Panc1 (cell line): ENCODE results near the gene AFG3L2. TPM values are rescaled to one million over a fixed set of nuclear protein-coding genes. Genes with fewer than 3 reads are reported as not detected.

Experiments
- ATAC-seq: fragments of 200-7000 bp; cut with Tn5 transposase; 2 replicates; pipeline ENCODE4 v1.9.1; 2020; ENCODE audit warnings: mild to moderate bottlenecking, moderate library complexity
- BruUV-seq: library from RNA; stranded (reverse); fragments of 400-500 nt; replicated peaks from 2 replicates; lab custom pipeline; 2021; lab: Mats Ljungman, UMichigan
- CTCF ChIA-PET: fragments of 300-600 bp; sonication (Branson Sonifier 250); formaldehyde crosslinking; loops from one replicate; lab custom pipeline; 2022; ENCODE audit warnings: antibody characterized with exemption; lab: Charles Lee
- POLR2A ChIA-PET: fragments of 300-600 bp; sonication (Branson Sonifier 250); formaldehyde crosslinking; loops from one replicate; lab custom pipeline; 2022; ENCODE audit warnings: antibody characterized with exemption; lab: Charles Lee
- DNase-seq: peaks from one replicate; pipeline ENCODE4 v3.0.0-alpha.2; 2010; ENCODE audit warnings: low read depth, low spot score
- H3K27ac ChIP-seq: 2 replicates; pipeline ENCODE4 v1.5.1; 2011; ENCODE audit warnings: mild to moderate bottlenecking, low read length, inconsistent platforms
- H3K27me3 ChIP-seq: fragments of 200-500 bp; sonication (Bioruptor generic); 2 replicates; pipeline ENCODE4 v1.6.0; 2014; ENCODE audit warnings: low read length, inconsistent platforms; ENCODE audit not compliant: control insufficient read depth, insufficient read depth
- H3K36me3 ChIP-seq: fragments of 200-500 bp; sonication (Bioruptor generic); 2 replicates; pipeline ENCODE4 v1.5.1; 2014; ENCODE audit warnings: inconsistent platforms, mild to moderate bottlenecking, low read length, moderate library complexity; ENCODE audit not compliant: control insufficient read depth, insufficient read depth
- H3K4me1 ChIP-seq: 2 replicates; pipeline ENCODE4 v1.5.1; 2011; ENCODE audit warnings: inconsistent platforms, mild to moderate bottlenecking, low read length, moderate library complexity; ENCODE audit not compliant: control insufficient read depth, insufficient read depth
- H3K4me3 ChIP-seq, 2 experiments: 2 replicates each; pipeline ENCODE4 v1.5.1; 2011 to 2012; ENCODE audit warnings: low read depth in 2 of 2, low read length in 2 of 2, mild to moderate bottlenecking in 2 of 2, inconsistent platforms in 1 of 2, moderate library complexity in 1 of 2
- H3K9me3 ChIP-seq: fragments of 200-500 bp; sonication (Bioruptor generic); 2 replicates; pipeline ENCODE4 v1.5.1; 2014; ENCODE audit warnings: low read depth, mild to moderate bottlenecking, inconsistent platforms, low read length, moderate library complexity; ENCODE audit not compliant: control insufficient read depth, insufficient read depth
- POLR2AphosphoS5 ChIP-seq: IDR thresholded peaks from 2 replicates; pipeline ENCODE4 v1.6.1; 2012; ENCODE audit warnings: mild to moderate bottlenecking, low read depth, low read length, moderate library complexity
- SIN3A ChIP-seq: IDR thresholded peaks from 2 replicates; pipeline ENCODE4 v1.6.1; 2012; ENCODE audit warnings: low read depth, mild to moderate bottlenecking, low read length, moderate library complexity, borderline replicate concordance; ENCODE audit not compliant: insufficient read depth
- TCF7L2 ChIP-seq: IDR thresholded peaks from 2 replicates; pipeline ENCODE4 v1.6.1; 2011; ENCODE audit warnings: mild to moderate bottlenecking, low read depth, low read length, inconsistent platforms
- in situ Hi-C: cut with HindIII; loops from 2 replicates; pipeline ENCODE4 v1.10.0; 2016; ENCODE audit warnings: low sequenced_read_pairs, low pct_unique_long_range_greater_than_20kb
- intact Hi-C: fragments of 100-400 bp; cut with micrococcal nuclease; formaldehyde crosslinking; loops from one replicate; pipeline ENCODE4 v1.10.0; 2022; ENCODE audit not compliant: unreplicated experiment
- total RNA-seq: library from RNA; stranded (reverse); gene quantifications from one replicate; pipeline ENCODE4 v1.2.1, GENCODE V29; 2021; ENCODE audit not compliant: unreplicated experiment
- TF ChIP-seq, protein P1 (sequence below): fragments of 450-650 bp; IDR thresholded peaks from 2 replicates; pipeline ENCODE4 v1.5.1; 2017; ENCODE audit warnings: mild to moderate bottlenecking
- TF ChIP-seq, protein P2 (sequence below), 2 experiments: IDR thresholded peaks; 2 replicates each; pipeline ENCODE4 v1.6.1; 2011 to 2012; ENCODE audit warnings: low read depth in 2 of 2, control low read depth in 1 of 2, low read length in 1 of 2, mild to moderate bottlenecking in 1 of 2, moderate library complexity in 1 of 2; ENCODE audit not compliant: insufficient read depth in 1 of 2

The AFG3L2 gene
- total RNA-seq, 1 experiment from 2014 or later, result 58.0 TPM

DNA sequence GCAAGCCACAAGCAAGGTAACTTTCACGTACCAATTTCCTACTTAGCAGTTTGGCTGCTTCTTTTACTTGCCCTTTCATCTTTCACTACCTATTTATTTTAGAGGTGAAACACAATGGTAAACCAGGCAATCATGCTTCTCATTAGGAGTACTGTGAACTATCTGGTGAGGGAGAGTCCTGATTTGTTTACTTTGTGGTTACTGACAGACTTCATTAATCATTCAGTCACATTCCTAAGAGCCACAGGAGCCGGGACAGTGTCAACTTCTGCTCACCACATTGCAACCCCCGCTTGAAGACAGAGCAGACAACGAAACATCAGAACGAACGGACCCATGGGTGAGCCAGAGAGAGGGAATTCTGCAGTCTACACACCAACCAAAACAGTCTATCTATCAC, 40.1 kb downstream of the AFG3L2 start:
- Histone ChIP-seq H3K36me3 (no peaks in the 10 kb centered on the region), H3K27ac (no peak overlapping the region), H3K4me1 (peaks cover 3% of the 10 kb centered on the region; the same call in 1 of the 2 replicates), H3K27me3 (no peaks in the 10 kb centered on the region), H3K4me3 (no peak overlapping the region), H3K9me3 (no peaks in the 10 kb centered on the region)
- intact Hi-C loops, result no loop called here
- TF ChIP-seq, protein P1, sequence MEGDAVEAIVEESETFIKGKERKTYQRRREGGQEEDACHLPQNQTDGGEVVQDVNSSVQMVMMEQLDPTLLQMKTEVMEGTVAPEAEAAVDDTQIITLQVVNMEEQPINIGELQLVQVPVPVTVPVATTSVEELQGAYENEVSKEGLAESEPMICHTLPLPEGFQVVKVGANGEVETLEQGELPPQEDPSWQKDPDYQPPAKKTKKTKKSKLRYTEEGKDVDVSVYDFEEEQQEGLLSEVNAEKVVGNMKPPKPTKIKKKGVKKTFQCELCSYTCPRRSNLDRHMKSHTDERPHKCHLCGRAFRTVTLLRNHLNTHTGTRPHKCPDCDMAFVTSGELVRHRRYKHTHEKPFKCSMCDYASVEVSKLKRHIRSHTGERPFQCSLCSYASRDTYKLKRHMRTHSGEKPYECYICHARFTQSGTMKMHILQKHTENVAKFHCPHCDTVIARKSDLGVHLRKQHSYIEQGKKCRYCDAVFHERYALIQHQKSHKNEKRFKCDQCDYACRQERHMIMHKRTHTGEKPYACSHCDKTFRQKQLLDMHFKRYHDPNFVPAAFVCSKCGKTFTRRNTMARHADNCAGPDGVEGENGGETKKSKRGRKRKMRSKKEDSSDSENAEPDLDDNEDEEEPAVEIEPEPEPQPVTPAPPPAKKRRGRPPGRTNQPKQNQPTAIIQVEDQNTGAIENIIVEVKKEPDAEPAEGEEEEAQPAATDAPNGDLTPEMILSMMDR, result no peak
- TF ChIP-seq POLR2AphosphoS5, result no peak
- DNase-seq, result no peak
- no TSS peak for BruUV-seq
- ChIA-PET CTCF (no interaction called here), POLR2A (no interaction called here)
- in situ Hi-C loops, result no loop called here
- ATAC-seq, result peak; percentile 73; the same call in 1 of the 2 replicates

DNA sequence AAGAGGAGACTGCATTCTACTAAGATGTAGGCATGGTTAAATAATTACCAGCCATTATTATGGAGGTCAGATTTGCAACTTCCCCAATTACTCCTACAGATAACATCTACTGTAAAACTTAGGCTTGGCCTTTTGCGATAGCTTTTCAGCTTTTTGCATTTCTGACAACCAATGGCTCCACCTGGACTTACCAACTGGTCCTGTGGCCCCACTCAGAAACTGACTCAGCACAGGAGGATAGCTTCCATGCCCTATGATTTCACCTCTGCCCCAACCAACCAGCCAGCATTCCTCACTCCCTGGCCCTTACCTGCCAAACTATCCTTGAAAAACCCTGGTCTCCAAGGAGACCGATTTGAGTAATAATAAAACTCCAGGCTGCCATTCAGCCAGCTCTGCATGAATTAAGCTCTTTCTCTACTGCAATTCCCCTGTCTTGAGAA, 40.8 kb downstream of the AFG3L2 start:
- in situ Hi-C loops, result no loop called here
- H3K4me1 ChIP-seq, result peaks cover 3% of the 10 kb centered on the region; the same call in 1 of the 2 replicates
- ChIA-PET POLR2A (no interaction called here), CTCF (no interaction called here)
- DNase-seq, result no peak
- no peaks in the 10 kb centered on the region for H3K27me3 ChIP-seq
- TF ChIP-seq, protein P2, sequence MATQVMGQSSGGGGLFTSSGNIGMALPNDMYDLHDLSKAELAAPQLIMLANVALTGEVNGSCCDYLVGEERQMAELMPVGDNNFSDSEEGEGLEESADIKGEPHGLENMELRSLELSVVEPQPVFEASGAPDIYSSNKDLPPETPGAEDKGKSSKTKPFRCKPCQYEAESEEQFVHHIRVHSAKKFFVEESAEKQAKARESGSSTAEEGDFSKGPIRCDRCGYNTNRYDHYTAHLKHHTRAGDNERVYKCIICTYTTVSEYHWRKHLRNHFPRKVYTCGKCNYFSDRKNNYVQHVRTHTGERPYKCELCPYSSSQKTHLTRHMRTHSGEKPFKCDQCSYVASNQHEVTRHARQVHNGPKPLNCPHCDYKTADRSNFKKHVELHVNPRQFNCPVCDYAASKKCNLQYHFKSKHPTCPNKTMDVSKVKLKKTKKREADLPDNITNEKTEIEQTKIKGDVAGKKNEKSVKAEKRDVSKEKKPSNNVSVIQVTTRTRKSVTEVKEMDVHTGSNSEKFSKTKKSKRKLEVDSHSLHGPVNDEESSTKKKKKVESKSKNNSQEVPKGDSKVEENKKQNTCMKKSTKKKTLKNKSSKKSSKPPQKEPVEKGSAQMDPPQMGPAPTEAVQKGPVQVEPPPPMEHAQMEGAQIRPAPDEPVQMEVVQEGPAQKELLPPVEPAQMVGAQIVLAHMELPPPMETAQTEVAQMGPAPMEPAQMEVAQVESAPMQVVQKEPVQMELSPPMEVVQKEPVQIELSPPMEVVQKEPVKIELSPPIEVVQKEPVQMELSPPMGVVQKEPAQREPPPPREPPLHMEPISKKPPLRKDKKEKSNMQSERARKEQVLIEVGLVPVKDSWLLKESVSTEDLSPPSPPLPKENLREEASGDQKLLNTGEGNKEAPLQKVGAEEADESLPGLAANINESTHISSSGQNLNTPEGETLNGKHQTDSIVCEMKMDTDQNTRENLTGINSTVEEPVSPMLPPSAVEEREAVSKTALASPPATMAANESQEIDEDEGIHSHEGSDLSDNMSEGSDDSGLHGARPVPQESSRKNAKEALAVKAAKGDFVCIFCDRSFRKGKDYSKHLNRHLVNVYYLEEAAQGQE (IDR thresholded peaks at IDR 0.05; ENCODE audit: insufficient read depth in 1 of 2, low read depth in 2 of 2, low read length in 1 of 2), result no peak
- TF ChIP-seq SIN3A, result no peak
- TF ChIP-seq POLR2AphosphoS5, result no peak
- TF ChIP-seq TCF7L2, result no peak
- TF ChIP-seq, protein P1, result no peak
- no peak overlapping the region for H3K4me3 ChIP-seq
- intact Hi-C loops, result no loop called here
- H3K36me3 ChIP-seq, result no peaks in the 10 kb centered on the region
- no peak for ATAC-seq
- H3K27ac ChIP-seq, result no peak overlapping the region
- H3K9me3 ChIP-seq, result no peaks in the 10 kb centered on the region
- no TSS peak for BruUV-seq
